Mammary epithelial cell (primary cell): ENCODE data around the gene GALNT12.

Experiments used
- EZH2 ChIP-seq: IDR thresholded peaks from 2 replicates; pipeline ENCODE4 v1.6.1; 2012; ENCODE audit warnings: low read length, inconsistent platforms, borderline replicate concordance
- TF ChIP-seq, protein P1 (sequence below), 2 donors: IDR thresholded peaks in 1 of 2; conservative IDR thresholded peaks in 1 of 2; 2 replicates each; pipeline ENCODE4 v1.5.1; 2011 to 2012; ENCODE audit warnings: inconsistent platforms in 2 of 2, low read length in 2 of 2, mild to moderate bottlenecking in 2 of 2, control low read depth in 1 of 2, low read depth in 1 of 2; ENCODE audit not compliant: insufficient read depth in 1 of 2; ENCODE audit errors: extremely low read depth in 1 of 2

DNA sequence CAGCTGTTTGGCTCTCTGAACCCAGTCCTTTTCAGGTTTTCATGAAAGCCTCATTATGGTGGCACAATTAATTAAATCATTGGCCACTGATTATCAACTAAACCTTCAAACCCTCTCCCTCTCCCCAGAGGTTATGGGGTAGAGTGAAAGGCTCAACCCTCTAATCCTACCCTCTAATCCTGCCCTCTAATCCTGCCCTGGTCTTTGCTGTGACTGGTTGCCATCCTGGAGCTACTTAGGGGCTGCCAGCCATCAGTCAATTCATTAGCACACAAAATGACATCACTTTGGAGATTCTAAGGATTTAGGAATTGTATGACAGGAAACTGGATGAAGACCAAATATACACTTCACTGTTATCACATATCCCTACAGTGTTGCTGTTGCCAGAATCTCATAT is 47.2 kb upstream of the GALNT12 start:
- TF ChIP-seq, protein P1, sequence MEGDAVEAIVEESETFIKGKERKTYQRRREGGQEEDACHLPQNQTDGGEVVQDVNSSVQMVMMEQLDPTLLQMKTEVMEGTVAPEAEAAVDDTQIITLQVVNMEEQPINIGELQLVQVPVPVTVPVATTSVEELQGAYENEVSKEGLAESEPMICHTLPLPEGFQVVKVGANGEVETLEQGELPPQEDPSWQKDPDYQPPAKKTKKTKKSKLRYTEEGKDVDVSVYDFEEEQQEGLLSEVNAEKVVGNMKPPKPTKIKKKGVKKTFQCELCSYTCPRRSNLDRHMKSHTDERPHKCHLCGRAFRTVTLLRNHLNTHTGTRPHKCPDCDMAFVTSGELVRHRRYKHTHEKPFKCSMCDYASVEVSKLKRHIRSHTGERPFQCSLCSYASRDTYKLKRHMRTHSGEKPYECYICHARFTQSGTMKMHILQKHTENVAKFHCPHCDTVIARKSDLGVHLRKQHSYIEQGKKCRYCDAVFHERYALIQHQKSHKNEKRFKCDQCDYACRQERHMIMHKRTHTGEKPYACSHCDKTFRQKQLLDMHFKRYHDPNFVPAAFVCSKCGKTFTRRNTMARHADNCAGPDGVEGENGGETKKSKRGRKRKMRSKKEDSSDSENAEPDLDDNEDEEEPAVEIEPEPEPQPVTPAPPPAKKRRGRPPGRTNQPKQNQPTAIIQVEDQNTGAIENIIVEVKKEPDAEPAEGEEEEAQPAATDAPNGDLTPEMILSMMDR (conservative IDR thresholded peaks at IDR 0.05 in 1 of 2, IDR thresholded peaks at IDR 0.05 in 1 of 2; ENCODE audit: extremely low read depth in 1 of 2, insufficient read depth in 1 of 2, low read depth in 1 of 2, low read length in 2 of 2): no peak
- no peak for TF ChIP-seq EZH2
